H4 (cell line): ENCODE data around the gene SNRNP25. TPM values are rescaled to one million over a fixed set of nuclear protein-coding genes. Genes with fewer than 3 reads are reported as not detected.
"Not testable (repeated sequence)": the region's sequence is repeated elsewhere in the genome, so short reads cannot be mapped to it uniquely, and the experiment has no call there.

Experiments
- DNase-seq: peaks from one replicate; pipeline ENCODE4 v3.0.0-alpha.2; 2015; ENCODE audit warnings: low spot score
- total RNA-seq: library from RNA; depleted of rRNA; stranded (reverse); fragments of >200 nt; shearing (Covaris generic); gene quantifications from 2 replicates; pipeline ENCODE4 v1.2.3, GENCODE V29; 2014; rRNA removed

The SNRNP25 gene
- total RNA-seq, result 42.4 and 46.6 TPM in 2 replicates

- peak; percentile 97 for DNase-seq
These were observed at the start of gene SNRNP25, which contains the start of gene POLR3K for GRCh38 chr16:53346-54236. Gene SNRNP25, plus strand, starts transcription at chr16:53828. Its CDS starts 189 bp downstream, at chr16:54017. Gene POLR3K, minus strand, starts transcription at chr16:53608. Its CDS starts 22 bp downstream, at chr16:53586.

- no peak for DNase-seq
These were observed 43.5 kb upstream of the SNRNP25 start for GRCh38 chr16:9903-10665.

- DNase-seq, result not testable (repeated sequence)
These were observed 42.9 kb upstream of the SNRNP25 start for GRCh38 chr16:10772-11171.

- DNase-seq, result not testable (repeated sequence)
These were observed 36.4 kb upstream of the SNRNP25 start for GRCh38 chr16:17062-17765.

- not testable (repeated sequence) for DNase-seq
These were observed 32.7 kb upstream of the SNRNP25 start for GRCh38 chr16:20886-21285.

- not testable (repeated sequence) for DNase-seq
These were observed 29.5 kb upstream of the SNRNP25 start for GRCh38 chr16:24151-24550.

- DNase-seq, result not testable (repeated sequence)
These were observed 27.7 kb upstream of the SNRNP25 start for GRCh38 chr16:25926-26348.

GRCh38 chr16:30627-31026, 23.0 kb upstream of the SNRNP25 start:
- DNase-seq, result not testable (repeated sequence)

DNA sequence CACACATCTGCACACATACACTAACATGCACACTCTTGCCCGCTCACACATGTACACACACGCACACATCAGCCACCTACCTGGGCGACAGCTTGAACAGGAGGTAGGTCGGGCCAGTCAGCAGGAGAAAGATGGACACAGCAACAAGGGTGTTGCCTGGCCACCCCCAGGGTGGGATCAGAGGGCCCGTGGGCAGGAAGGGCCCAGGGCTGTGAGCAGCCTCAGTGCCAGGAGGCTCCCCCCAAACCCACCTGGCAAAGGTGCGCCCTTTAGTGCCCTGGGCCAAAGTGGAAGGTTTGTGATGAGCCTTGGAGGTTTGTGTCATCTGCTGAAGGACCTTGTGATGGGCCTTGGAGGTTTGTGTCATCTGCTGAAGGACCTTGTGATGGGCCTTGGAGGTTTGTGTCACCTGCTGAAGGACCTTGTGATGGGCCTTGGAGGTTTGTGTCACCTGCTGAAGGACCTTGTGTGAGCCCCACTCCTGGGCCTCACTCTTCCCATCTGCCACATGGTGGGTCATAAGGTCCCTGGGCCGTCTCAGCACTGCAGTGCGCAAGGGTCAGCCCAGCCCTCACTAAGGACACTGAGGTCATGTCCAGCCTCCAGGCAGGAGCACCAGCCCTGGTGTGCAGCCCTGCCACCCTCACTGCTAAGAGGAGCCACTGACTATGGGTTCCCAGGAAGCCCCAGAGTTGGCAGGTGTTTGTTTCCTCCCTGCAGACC, 20.3 kb upstream of the SNRNP25 start:
- not testable (repeated sequence) for DNase-seq

DNA sequence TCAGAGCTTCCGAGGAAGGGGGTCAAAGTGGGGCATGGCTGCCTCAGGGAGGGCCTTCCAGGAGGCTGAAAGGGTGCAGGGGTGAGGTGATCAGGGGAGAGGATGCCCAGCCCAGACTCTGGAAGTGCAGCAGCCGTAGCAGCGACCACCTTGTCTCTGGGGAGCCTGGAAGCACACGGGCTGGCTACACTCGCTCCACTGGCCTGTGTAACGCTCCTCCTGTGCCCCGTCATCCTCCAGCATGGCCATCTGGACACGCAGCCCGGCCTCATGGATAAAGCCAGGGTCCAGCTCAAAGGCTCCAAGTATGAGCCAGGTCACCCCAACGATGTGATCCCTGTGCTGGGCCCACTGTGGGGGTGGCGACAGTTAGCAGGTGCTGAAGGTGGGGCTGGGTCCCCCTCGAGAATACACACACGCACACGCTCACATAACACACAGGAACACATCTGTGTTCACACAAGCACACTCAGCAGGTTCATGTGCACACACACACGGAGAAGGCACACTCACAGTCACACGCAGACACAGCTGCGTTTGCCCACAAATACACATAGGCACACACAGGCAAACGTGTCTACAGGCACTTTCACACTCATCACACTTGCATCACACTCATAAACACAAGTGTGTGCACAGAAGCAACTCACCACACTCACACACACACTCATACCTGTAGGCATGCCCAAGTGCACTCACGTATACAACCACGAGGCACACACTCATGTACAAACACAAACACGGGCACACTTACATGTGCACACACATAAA, 19.6 kb upstream of the SNRNP25 start:
- no peak for DNase-seq

- no peak for DNase-seq
These were observed 19.0 kb upstream of the SNRNP25 start for GRCh38 chr16:34648-34987.

GRCh38 chr16:35011-35677, 18.5 kb upstream of the SNRNP25 start:
- DNase-seq, result no peak

DNA sequence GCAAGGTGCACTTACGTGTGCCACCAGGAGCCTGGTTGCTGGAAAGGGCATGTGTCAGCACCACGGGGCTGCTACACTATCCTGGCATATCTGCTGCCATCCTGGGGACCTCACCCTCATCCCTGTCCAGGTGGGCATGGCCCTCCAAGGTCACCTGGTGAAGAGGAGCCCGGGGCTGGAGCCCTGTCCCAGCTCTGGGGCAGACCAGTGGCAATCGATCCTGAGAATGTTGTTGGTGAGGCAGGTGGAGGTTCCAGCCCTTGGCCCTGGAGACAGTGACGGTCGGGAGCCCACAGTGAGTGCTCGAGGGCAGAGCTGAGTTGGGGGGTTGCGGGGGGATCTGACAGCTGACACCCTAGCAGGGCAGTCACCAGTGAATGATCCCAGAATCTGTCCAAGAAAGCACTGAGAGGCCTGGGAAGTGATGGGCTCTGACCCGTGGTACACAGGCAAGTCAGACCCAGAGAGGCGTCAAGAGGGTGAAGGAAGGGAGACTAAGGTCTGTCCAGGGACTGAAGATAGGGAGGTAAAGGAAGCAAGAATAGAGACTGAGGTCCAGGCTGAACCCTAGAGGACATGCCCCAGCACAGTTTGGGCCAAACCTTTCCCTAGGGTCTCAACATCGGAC, 17.8 kb upstream of the SNRNP25 start:
- DNase-seq, result no peak

DNA sequence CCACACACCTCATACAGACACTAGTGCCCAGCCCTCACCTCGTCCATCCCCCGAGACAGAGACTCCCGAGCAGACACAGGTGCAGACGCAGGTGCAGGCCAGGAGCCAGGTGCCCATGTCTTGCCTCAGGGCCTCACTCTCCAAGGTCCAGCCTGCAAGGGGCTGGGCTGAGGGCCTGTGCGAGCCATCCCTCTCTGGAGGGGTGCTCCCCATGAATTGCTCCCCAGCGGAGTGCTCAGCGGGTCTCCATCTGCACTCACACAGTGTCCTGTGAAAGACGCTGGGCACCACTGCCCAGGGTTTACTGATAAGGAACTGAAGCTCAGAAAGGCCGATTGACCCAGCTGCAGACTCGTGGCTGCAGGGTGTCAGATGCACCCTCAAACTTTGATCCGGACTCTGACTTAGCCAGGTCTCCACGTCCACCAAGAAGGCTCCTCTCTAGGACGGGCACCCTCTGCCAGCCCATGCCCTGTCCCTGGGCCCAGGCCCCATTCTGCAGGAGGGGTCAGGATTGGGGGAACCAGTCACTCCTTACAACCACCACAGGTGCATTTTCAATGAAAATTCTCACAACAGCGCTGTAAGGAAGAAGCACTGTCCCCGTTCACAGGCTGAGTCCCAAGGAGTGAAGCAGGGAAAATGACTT, 17.2 kb upstream of the SNRNP25 start:
- DNase-seq, result no peak

DNA sequence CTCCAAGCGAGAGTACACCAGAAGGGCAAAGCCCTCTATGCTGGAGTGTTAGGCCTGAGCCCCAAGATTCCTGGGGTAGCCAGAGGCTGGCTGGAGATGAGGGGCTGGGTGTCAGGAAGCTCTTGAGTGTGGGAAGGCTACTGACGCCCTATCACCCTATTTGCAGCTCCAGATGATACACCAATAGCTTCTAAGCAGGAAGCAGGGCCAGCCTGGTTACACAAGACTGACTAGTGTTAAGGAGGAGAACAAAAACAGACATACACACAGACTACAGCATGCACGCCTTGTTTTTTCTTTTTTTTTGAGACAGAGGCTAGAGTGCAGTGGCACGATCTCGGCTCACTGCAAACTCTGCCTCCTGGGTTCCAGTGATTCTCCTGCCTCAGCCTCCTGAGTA, 16.1 kb upstream of the SNRNP25 start:
- no peak for DNase-seq

- DNase-seq, result not testable (repeated sequence)
These were observed 15.4 kb upstream of the SNRNP25 start for GRCh38 chr16:38206-38605.

DNA sequence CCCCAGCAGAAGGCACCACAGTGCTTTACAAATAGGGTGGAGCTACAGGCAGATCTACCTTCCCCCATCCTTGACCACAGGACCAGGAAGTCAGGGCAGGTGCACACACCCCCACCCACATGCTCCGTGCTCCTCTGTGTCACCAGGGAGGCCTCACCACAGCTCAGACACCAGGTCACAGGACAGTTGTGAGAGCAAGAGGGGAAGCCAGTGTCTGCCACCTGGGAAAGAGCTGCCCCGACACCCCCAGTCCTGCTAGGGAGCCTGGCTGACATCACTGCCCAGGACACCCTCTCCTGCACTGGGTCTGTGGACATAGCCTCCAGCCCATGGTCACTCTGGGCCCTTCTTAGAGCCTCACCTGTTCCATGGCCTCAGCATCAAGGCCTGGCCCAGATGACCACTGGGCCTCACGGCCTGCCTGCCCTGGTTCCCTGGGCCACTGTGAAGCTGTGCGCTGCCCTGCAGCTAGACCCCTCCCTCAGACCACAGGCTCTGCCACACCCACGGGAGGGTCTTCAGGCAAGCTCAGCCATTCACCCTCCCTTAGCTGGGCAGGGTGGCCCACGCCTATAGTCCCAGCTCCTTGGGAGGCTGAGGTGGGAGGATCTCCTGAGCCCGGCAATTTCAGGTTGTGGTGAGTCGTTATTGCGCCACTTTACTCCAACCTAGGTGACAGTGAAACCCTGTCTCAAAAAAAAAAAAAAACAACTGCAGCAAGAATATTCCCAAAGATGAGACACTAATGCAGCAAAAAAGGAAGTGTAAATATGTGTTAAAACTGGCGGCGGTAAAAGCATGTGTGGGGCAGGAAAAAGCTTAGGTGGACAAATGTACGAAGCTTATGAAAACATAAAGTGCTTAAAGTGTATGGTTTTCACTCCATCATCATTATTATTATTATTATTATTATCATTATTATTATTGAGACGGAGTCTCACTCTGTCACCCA, 14.4 kb upstream of the SNRNP25 start:
- DNase-seq, result no peak
